Erythroblast (primary cell): ENCODE measurements around the gene OR10H5.

Source experiments
- GATA1 ChIP-seq: IDR thresholded peaks from 2 replicates; pipeline ENCODE4 v1.6.1; 2011; ENCODE audit warnings: low read depth, mild to moderate bottlenecking, control low read depth, low read length, moderate library complexity
- POLR2A ChIP-seq: IDR thresholded peaks from 2 replicates; pipeline ENCODE4 v1.6.1; 2011; ENCODE audit warnings: mild to moderate bottlenecking, low read length

DNA sequence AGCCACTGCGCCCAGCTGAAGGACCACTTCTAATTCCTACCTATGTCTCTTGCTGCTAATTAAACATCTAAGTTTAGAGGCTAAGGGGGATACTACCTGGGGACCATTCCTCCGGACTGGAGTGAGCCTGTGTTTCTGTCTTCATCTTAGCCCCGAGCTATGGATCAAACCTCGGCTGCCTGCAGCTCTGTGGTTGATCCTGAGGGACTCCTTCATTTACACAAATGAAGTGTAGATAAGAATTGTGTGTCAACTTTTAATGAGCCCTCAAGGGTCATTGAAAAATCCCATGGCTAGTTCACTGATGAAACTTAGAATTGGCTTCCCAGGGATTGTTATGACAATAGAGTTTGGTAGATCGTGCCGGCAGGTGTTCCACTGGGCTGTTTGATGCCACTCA is 59.5 kb downstream of the OR10H5 start:
- no peak for TF ChIP-seq POLR2A
- TF ChIP-seq GATA1 = no peak
